ENCODE measurements around the gene COMMD10.

DNA sequence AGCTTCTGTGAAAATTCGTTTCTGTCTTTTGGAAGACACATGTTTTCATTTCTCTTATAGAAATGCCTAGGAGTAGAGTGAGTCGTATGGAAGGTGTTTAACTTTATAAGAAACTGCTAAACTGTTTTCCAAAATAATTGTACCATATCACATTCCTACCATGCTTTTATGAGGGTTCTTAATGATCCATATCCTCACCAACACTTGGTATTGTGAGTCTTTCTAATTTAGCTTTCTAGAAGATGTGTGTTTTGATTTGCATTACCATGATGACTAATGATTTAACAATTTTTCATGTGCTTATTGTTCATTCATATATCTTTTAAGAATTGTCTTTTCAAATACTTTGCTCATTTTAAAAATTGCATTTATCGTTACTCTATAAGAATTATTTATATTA is 223.6 kb downstream of the COMMD10 start:
- TF ChIP-seq POLR2AphosphoS5 (IDR thresholded peaks at IDR 0.05; ENCODE audit: borderline replicate concordance, low read depth, low read length) (no peak), EZH2 (IDR thresholded peaks at IDR 0.05) (no peak), FOXP2 (optimal IDR thresholded peaks at IDR 0.05; ENCODE audit: control extremely low read depth, extremely low read length, insufficient read depth) (no peak)
